Upper lobe of left lung (tissue), 6 donors: ENCODE measurements around the gene DNAJC5G. TPM values are rescaled to one million over a fixed set of nuclear protein-coding genes. Genes with fewer than 3 reads are reported as not detected.

Experiments used
- ATAC-seq, 2 donors: fragments of 200-7000 bp; cut with Tn5 transposase; one replicate each; pipeline ENCODE4 v1.9.1; 2022; ENCODE audit warnings: mild to moderate bottlenecking in 2 of 2, moderate library complexity in 2 of 2; ENCODE audit not compliant: low FRiP score in 2 of 2
- DNase-seq, 2 donors: peaks; one replicate each; pipeline ENCODE4 v3.0.0-alpha.2; 2019 to 2020
- H3K27ac ChIP-seq, 4 donors: fragments of 200-600 bp; sonication (generic); one replicate each; pipeline ENCODE4 v1.5.1; 2016 to 2019
- H3K27me3 ChIP-seq, 4 donors: fragments of 200-600 bp; sonication (generic); one replicate each; pipeline ENCODE4 v1.5.1; 2017 to 2019
- H3K36me3 ChIP-seq, 4 donors: fragments of 200-600 bp; sonication (generic); one replicate each; pipeline ENCODE4 v1.5.1; 2016 to 2019
- H3K4me1 ChIP-seq, 4 donors: fragments of 200-600 bp; sonication (generic); one replicate each; pipeline ENCODE4 v1.5.1; 2018 to 2019
- H3K4me3 ChIP-seq, 4 donors: fragments of 200-600 bp; sonication (generic); one replicate each; pipeline ENCODE4 v1.5.1; 2017 to 2019; ENCODE audit warnings: mild to moderate bottlenecking in 2 of 4, moderate library complexity in 1 of 4
- H3K9me3 ChIP-seq, 4 donors: fragments of 200-600 bp; sonication (generic); one replicate each; pipeline ENCODE4 v1.5.1; 2018 to 2019
- EP300 ChIP-seq, 4 donors: sonication (generic); formaldehyde crosslinking; IDR thresholded peaks; one replicate each; pipeline ENCODE4 v1.5.1; 2017; ENCODE audit warnings: antibody characterized with exemption in 4 of 4, control low read depth in 2 of 4
- POLR2A ChIP-seq, 4 donors: fragments of 450-650 bp; IDR thresholded peaks; one replicate each; pipeline ENCODE4 v1.5.1; 2016 to 2017; ENCODE audit warnings: antibody characterized with exemption in 4 of 4, mild to moderate bottlenecking in 2 of 4
- POLR2AphosphoS5 ChIP-seq, 2 donors: sonication (generic); formaldehyde crosslinking; IDR thresholded peaks; one replicate each; pipeline ENCODE4 v1.5.1; 2017; ENCODE audit warnings: antibody characterized with exemption in 2 of 2
- WGBS, 2 donors: methylation state at CpG; one replicate each; pipeline ENCODE4 v1.1.5; 2017 to 2018; 5-methylcytosine and 5-hydroxymethylcytosine counted together
- total RNA-seq, 6 donors: library from RNA; depleted of rRNA in 4 of 6; stranded (reverse); fragments of >200 nt in 4 of 6; gene quantifications; one replicate each; pipeline versions ENCODE4 v1.1.0 to v1.2.1, GENCODE V29; 2016 to 2021
- TF ChIP-seq, protein P1 (sequence below), 6 experiments: fragments of 450-650 bp in 4 of 6; fragments of 200-600 bp in 2 of 6; sonication (generic) in 2 of 6; IDR thresholded peaks; one replicate each; pipeline ENCODE4 v1.5.1; 2016 to 2019; ENCODE audit warnings: antibody characterized with exemption in 6 of 6
- donor health status: DM: no; HTN: no; CAD: no; lungs with moderate emphysema.
- donor health status: DM: no; HTN: yes; CAD: no; lungs with severe emphysema.

Gene DNAJC5G
- total RNA-seq, 6 donors from 2014 or later, result not detected

DNA sequence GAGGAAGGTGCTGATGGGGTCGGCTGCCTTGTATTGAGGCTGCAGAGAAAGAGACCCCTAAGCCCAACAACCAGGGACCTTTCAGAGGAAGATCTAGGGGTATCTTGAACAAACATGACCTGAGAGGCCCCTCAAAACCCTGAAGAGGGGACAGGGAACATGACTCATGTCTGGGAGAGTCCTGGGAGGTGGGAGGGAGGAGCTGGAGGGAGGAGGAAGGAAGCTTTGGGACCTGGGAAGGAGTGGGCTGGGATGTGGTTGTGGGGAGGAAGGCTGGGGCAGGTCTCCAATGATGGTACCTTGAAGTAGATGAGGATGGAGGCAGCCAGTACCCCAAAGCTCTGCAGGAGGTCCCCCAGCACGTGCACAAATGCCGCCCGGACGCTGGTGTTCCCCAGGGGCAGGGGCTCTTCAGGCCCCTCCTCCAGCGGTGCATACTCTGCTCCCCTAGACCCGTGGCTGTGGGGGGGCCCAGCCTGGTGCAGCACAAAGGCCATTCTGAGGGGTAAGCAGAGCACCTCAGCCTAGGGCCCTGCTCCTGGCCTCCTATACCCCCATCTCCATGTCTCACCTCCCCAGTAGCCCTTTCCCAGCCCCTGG, 18.3 kb upstream of the DNAJC5G start:
- Histone ChIP-seq H3K27ac (no peak overlapping the region), H3K4me3 (no peak overlapping the region), H3K36me3 (no peaks in the 10 kb centered on the region), H3K27me3 (peaks cover 1 to 11% (median 8%) of the 10 kb centered on the region in 4 donors), H3K4me1 (peaks cover 2 to 6% (median 4%) of the 10 kb centered on the region in 4 donors), H3K9me3 (no peaks in the 10 kb centered on the region)
- no peak for DNase-seq
- no peak for ATAC-seq
- TF ChIP-seq, protein P1, sequence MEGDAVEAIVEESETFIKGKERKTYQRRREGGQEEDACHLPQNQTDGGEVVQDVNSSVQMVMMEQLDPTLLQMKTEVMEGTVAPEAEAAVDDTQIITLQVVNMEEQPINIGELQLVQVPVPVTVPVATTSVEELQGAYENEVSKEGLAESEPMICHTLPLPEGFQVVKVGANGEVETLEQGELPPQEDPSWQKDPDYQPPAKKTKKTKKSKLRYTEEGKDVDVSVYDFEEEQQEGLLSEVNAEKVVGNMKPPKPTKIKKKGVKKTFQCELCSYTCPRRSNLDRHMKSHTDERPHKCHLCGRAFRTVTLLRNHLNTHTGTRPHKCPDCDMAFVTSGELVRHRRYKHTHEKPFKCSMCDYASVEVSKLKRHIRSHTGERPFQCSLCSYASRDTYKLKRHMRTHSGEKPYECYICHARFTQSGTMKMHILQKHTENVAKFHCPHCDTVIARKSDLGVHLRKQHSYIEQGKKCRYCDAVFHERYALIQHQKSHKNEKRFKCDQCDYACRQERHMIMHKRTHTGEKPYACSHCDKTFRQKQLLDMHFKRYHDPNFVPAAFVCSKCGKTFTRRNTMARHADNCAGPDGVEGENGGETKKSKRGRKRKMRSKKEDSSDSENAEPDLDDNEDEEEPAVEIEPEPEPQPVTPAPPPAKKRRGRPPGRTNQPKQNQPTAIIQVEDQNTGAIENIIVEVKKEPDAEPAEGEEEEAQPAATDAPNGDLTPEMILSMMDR (IDR thresholded peaks at IDR 0.05), result no peak
- TF ChIP-seq EP300 (IDR thresholded peaks at IDR 0.05) (no peak), POLR2AphosphoS5 (IDR thresholded peaks at IDR 0.05) (no peak), POLR2A (IDR thresholded peaks at IDR 0.05) (no peak)
- 62 to 78% methylated on average over 2 to 7 of the region's 7 CpGs for WGBS, 2 donors

DNA sequence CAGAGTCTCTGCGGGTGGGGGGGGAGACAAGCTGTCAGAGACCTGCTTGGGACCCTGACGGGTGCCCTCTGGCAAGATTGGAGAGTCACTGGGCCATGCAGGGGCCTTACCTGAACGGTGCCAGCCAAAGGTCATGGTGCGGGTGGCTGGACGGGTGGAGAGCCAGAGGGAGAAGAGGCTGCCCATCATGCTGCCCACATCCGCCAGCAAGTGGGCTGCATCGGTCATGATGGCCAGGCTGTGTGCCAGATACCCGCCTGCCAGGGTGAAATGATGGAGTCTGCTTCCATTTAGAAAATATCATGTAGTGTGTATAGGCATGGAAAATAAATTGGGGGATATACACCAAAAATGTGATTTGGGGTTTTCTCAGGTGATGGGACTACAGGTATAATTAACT, 17.2 kb upstream of the DNAJC5G start:
- Histone ChIP-seq H3K27me3 (peaks cover 1 to 22% (median 19%) of the 10 kb centered on the region in 4 donors), H3K36me3 (no peaks in the 10 kb centered on the region), H3K4me3 (no peak overlapping the region), H3K27ac (no peak overlapping the region), H3K9me3 (no peaks in the 10 kb centered on the region), H3K4me1 (peaks cover 13 to 17% (median 15%) of the 10 kb centered on the region in 4 donors)
- ATAC-seq (no peak), DNase-seq (no peak)
- WGBS, 2 donors, result 86% methylated on average over 8 of the region's 8 CpGs
- TF ChIP-seq EP300 (IDR thresholded peaks at IDR 0.05), result no peak
- TF ChIP-seq POLR2AphosphoS5 (IDR thresholded peaks at IDR 0.05), result no peak
- TF ChIP-seq POLR2A (IDR thresholded peaks at IDR 0.05), result no peak
- TF ChIP-seq, protein P1 (IDR thresholded peaks at IDR 0.05), result no peak

DNA sequence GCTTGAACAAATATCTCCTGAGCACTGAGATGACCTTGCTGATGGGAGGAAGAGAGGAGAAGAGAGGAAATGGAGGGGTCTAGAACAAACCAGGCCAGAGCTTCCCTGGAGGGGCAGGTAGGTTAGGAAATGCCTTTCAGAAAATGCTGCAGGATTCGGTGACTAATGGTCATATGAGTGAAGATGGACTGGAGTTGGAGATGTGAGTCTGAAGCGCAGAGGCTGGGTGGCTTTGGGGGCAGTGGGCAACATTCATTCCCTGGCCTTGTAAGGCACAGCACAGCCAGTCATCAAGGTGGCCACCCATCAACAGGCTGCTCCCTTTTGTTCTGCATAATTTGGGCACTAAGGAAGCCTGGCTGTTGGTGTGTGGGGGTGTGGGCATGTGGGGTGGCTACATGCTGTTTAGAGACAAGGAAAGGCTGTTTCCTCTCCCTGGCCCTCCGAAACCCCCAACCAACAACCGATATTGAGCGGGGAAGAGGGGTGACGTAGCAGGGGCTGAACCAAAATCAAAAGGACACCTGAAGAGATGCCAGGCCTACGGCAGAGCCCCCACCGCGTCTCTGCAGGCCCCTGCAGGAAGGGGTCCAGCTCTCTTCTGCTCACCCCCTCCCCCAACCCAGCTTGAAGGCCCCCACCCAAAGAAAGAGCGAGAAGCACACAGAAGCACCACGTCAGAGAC, 13.8 kb upstream of the DNAJC5G start:
- no peaks in the 10 kb centered on the region for H3K9me3 ChIP-seq
- no peak overlapping the region for H3K4me3 ChIP-seq
- no peak overlapping the region for H3K27ac ChIP-seq
- H3K4me1 ChIP-seq, result peaks cover 33 to 43% (median 36%) of the 10 kb centered on the region in 4 donors
- no peaks in the 10 kb centered on the region for H3K36me3 ChIP-seq
- ATAC-seq (no peak), DNase-seq (no peak)
- H3K27me3 ChIP-seq, result peaks cover 1 to 41% (median 28%) of the 10 kb centered on the region in 4 donors
- TF ChIP-seq POLR2A (IDR thresholded peaks at IDR 0.05), result no peak
- TF ChIP-seq, protein P1 (IDR thresholded peaks at IDR 0.05), result no peak
- TF ChIP-seq EP300 (IDR thresholded peaks at IDR 0.05), result no peak
- TF ChIP-seq POLR2AphosphoS5 (IDR thresholded peaks at IDR 0.05), result no peak
- WGBS, 2 donors, result 41 to 66% methylated on average over 11 of the region's 11 CpGs

DNA sequence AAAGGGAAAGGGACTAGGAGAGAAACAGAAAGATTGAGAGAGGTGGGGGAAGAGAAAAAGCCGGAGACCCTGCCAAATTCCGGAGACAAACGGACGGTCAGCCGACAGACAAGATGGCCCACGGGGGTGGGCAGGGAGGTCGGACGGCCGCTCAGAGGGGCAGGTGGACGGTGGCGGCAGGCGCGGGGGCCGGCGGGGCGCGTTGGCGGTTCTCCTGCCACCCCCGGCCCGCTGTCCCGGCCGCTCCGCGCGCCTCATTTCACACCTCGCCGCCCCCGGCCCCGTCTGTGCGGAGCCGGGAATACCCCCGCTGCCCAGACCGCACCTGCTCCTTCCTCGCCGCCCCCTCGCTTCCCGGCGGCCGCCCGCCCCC, 13.3 kb upstream of the DNAJC5G start:
- Histone ChIP-seq H3K27me3 (peaks cover 1 to 41% (median 28%) of the 10 kb centered on the region in 4 donors), H3K9me3 (no peaks in the 10 kb centered on the region), H3K4me1 (peaks cover 33 to 43% (median 36%) of the 10 kb centered on the region in 4 donors), H3K27ac (no peak overlapping the region), H3K36me3 (no peaks in the 10 kb centered on the region), H3K4me3 (peak overlapping the region in 3 of 4 donors; percentile 44 to 60 (median 58))
- ATAC-seq, result no peak
- WGBS, 2 donors, result 5 to 11% methylated on average over 18 to 26 of the region's 40 CpGs
- peak in 1 of 2 donors; percentile 84 for DNase-seq
- TF ChIP-seq POLR2A (IDR thresholded peaks at IDR 0.05) (no peak), EP300 (IDR thresholded peaks at IDR 0.05) (no peak), POLR2AphosphoS5 (IDR thresholded peaks at IDR 0.05) (no peak)
- TF ChIP-seq, protein P1 (IDR thresholded peaks at IDR 0.05), result no peak
